DND-41 (cell line): ENCODE data around the gene ITSN2.
"Not testable (repeated sequence)": the region's sequence is repeated elsewhere in the genome, so short reads cannot be mapped to it uniquely, and the experiment has no call there.

Experiments used
- ATAC-seq: fragments of 200-7000 bp; cut with Tn5 transposase; 3 replicates; pipeline ENCODE4 v1.9.1; 2021; ENCODE audit warnings: low read depth; ENCODE audit not compliant: insufficient read depth
- DNase-seq: peaks from one replicate; pipeline ENCODE4 v3.0.0-alpha.2; 2020
- H2AFZ ChIP-seq: 2 replicates; pipeline ENCODE4 v1.6.0; 2012; ENCODE audit warnings: low read depth, low read length
- H3K27ac ChIP-seq: 2 replicates; pipeline ENCODE4 v1.5.1; 2012; ENCODE audit warnings: low read length, inconsistent platforms
- H3K27me3 ChIP-seq: fragments of 200-600 bp; sonication (generic); 2 replicates; pipeline ENCODE4 v1.6.0; 2012; ENCODE audit warnings: low read length, mild to moderate bottlenecking, inconsistent platforms; ENCODE audit not compliant: insufficient read depth, poor library complexity
- H3K36me3 ChIP-seq: 2 replicates; pipeline ENCODE4 v1.5.1; 2012; ENCODE audit warnings: low read length, inconsistent platforms; ENCODE audit not compliant: insufficient read depth
- H3K4me1 ChIP-seq: 2 replicates; pipeline ENCODE4 v1.5.1; 2012; ENCODE audit warnings: mild to moderate bottlenecking, low read length; ENCODE audit not compliant: insufficient read depth
- H3K4me2 ChIP-seq: 2 replicates; pipeline ENCODE4 v1.6.0; 2012; ENCODE audit warnings: mild to moderate bottlenecking, moderate library complexity, low read length, inconsistent platforms; ENCODE audit not compliant: insufficient read depth
- H3K4me3 ChIP-seq, 2 experiments: fragments of 200-600 bp in 1 of 2; shearing (Covaris generic) in 1 of 2; 2 replicates each; pipeline ENCODE4 v1.5.1; 2012 to 2016; ENCODE audit warnings: inconsistent platforms in 2 of 2, low read length in 2 of 2, mild to moderate bottlenecking in 2 of 2, low read depth in 1 of 2, moderate library complexity in 1 of 2
- H3K79me2 ChIP-seq: 2 replicates; pipeline ENCODE4 v1.6.0; 2012; ENCODE audit warnings: low read length, inconsistent platforms; ENCODE audit not compliant: insufficient read depth
- H3K9ac ChIP-seq: 2 replicates; pipeline ENCODE4 v1.6.0; 2012; ENCODE audit warnings: low read depth, mild to moderate bottlenecking, inconsistent platforms, low read length, moderate library complexity
- H3K9me3 ChIP-seq: 2 replicates; pipeline ENCODE4 v1.5.1; 2012; ENCODE audit warnings: low read length, moderate library complexity, mild to moderate bottlenecking, inconsistent platforms; ENCODE audit not compliant: insufficient read depth, severe bottlenecking
- H4K20me1 ChIP-seq: 2 replicates; pipeline ENCODE4 v1.6.0; 2012; ENCODE audit warnings: low read length; ENCODE audit not compliant: insufficient read depth
- CTCF ChIP-seq: IDR thresholded peaks from 2 replicates; pipeline ENCODE4 v1.5.1; 2012; ENCODE audit warnings: borderline replicate concordance, low read length, moderate library complexity, mild to moderate bottlenecking; ENCODE audit not compliant: poor library complexity, severe bottlenecking; ENCODE audit errors: extremely low read depth
- EZH2 ChIP-seq: IDR thresholded peaks from 3 replicates; pipeline ENCODE4 v1.6.1; 2012; ENCODE audit warnings: borderline replicate concordance, low read depth, mild to moderate bottlenecking, moderate library complexity, low read length, inconsistent platforms; ENCODE audit not compliant: severe bottlenecking

ITSN2 gene

GRCh38 chr2:24360050-24360962 is at the start of gene ITSN2:
TSS of gene ITSN2 (minus strand) at chr2:24360536. CDS start at chr2:24328082, 32,454 bp downstream.
- peak within 1 kb of the TSS; percentile 84 for H3K9ac ChIP-seq

GRCh38 chr2:24409171-24409570 is 48.8 kb upstream of the ITSN2 start:
- Histone ChIP-seq H3K4me2 (no peak overlapping the region), H2AFZ (no peak overlapping the region), H3K4me1 (no peaks in the 10 kb centered on the region), H3K27ac (no peak overlapping the region), H3K36me3 (no peaks in the 10 kb centered on the region), H3K79me2 (no peaks in the 10 kb centered on the region), H3K27me3 (no peaks in the 10 kb centered on the region), H3K9me3 (no peaks in the 10 kb centered on the region), H3K9ac (no peak overlapping the region), H3K4me3 (no peak overlapping the region), H4K20me1 (no peaks in the 10 kb centered on the region)
- DNase-seq, result no peak
- no peak for ATAC-seq
- TF ChIP-seq EZH2, result no peak
- no peak for TF ChIP-seq CTCF

More at GRCh38 chr2:24360050-24360962, at the start of gene ITSN2:
- H2AFZ ChIP-seq, result peak within 1 kb of the TSS; percentile 86
- H3K27ac ChIP-seq, result peak within 1 kb of the TSS; percentile 65
- no peaks in the 10 kb centered on the region for H3K27me3 ChIP-seq
- no peaks in the 10 kb centered on the region for H3K9me3 ChIP-seq
- peaks cover 26% of the 10 kb centered on the region for H3K4me1 ChIP-seq
- DNase-seq (peak; percentile 76), ATAC-seq (peak; percentile 93)
- no peaks in the 10 kb centered on the region for H4K20me1 ChIP-seq
- TF ChIP-seq EZH2, result no peak
- no peak for TF ChIP-seq CTCF
- peaks cover 37% of the 10 kb centered on the region for H3K79me2 ChIP-seq
- H3K4me2 ChIP-seq, result peak within 1 kb of the TSS; percentile 64
- H3K4me3 ChIP-seq, result peak within 1 kb of the TSS; percentile 73 to 76
- H3K36me3 ChIP-seq, result no peaks in the 10 kb centered on the region; the same call in 1 of the 2 replicates

GRCh38 chr2:24408704-24409103 is 48.4 kb upstream of the ITSN2 start:
- H3K27me3 ChIP-seq, ATAC-seq, H3K27ac ChIP-seq, H2AFZ ChIP-seq, H3K4me3 ChIP-seq, H3K9me3 ChIP-seq, H3K36me3 ChIP-seq, H3K4me2 ChIP-seq, H4K20me1 ChIP-seq, H3K9ac ChIP-seq, DNase-seq, H3K4me1 ChIP-seq, H3K79me2 ChIP-seq: not testable (repeated sequence)

- no peak for DNase-seq
- no peaks in the 10 kb centered on the region for H3K9me3 ChIP-seq
- no peak for ATAC-seq
- H3K4me1 ChIP-seq, result no peaks in the 10 kb centered on the region
- no peaks in the 10 kb centered on the region for H3K27me3 ChIP-seq
- no peak overlapping the region for H3K27ac ChIP-seq
- H3K79me2 ChIP-seq, result no peaks in the 10 kb centered on the region
- H3K4me2 ChIP-seq, result no peak overlapping the region
- H3K9ac ChIP-seq, result no peak overlapping the region
- H3K36me3 ChIP-seq, result no peaks in the 10 kb centered on the region
- no peaks in the 10 kb centered on the region for H4K20me1 ChIP-seq
- TF ChIP-seq EZH2 (no peak), CTCF (no peak)
- H3K4me3 ChIP-seq, result no peak overlapping the region
- H2AFZ ChIP-seq, result no peak overlapping the region
These were observed 44.2 kb upstream of the ITSN2 start for GRCh38 chr2:24404491-24404921.
